ENCODE results near the gene CYB5R3. TPM values are rescaled to one million over a fixed set of nuclear protein-coding genes. Genes with fewer than 3 reads are reported as not detected.

The CYB5R3 gene
- total and polyA plus RNA-seq, 2 donors (not counting 3 experiments of a cell fraction or from before 2014, with no cell fraction given) = 217 to 263 TPM

DNA sequence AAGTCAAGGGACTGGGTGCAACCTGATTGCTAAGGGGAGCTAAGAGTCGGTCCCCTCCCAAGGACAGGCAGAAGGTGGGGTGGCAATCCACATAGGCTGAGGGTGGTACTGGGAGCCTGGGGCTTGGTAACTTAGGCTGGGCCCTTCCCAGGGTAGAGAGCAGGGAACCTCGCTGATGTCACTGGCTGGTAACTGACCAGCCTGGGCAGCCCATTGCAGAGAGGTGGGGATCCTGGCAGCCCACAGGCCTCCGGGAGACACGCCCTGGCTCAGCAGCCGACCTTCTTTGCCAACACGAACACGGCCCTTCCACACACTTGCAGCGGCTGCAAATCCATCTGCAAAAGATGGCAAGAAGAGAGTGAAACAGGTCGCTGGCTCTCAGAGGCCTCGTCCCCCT lies 46.1 kb upstream of the CYB5R3 start:
- Histone ChIP-seq H2AFZ (ENCODE audit: low read depth, low read length) (no peak overlapping the region), H3K9ac (replicated peaks; ENCODE audit: extremely low read depth, insufficient read depth, low read length) (no peak overlapping the region), H3K4me2 (ENCODE audit: insufficient read depth, low read length) (no peak overlapping the region), H3K4me1 (ENCODE audit: control insufficient read depth, extremely low read depth, insufficient read depth, low read length) (peaks cover 5% of the 10 kb centered on the region), H3K36me3 (ENCODE audit: control insufficient read depth in 2 of 2, extremely low read depth in 1 of 2, insufficient read depth in 2 of 2, low read length in 2 of 2) (peaks cover 0 to 4% of the 10 kb centered on the region in 2 experiments), H3K79me2 (ENCODE audit: control insufficient read depth, insufficient read depth, low read length) (no peaks in the 10 kb centered on the region), H3K27me3 (ENCODE audit: control insufficient read depth in 2 of 2, insufficient read depth in 2 of 2, low read length in 2 of 2) (no peaks in the 10 kb centered on the region), H3K9me1 (replicated peaks; ENCODE audit: control insufficient read depth, extremely low read depth, insufficient read depth, low read length) (no peaks in the 10 kb centered on the region), H3K27ac (ENCODE audit: insufficient read depth, low read depth, low read length) (no peak overlapping the region), H3K4me3 (replicated peaks in 1 of 3; ENCODE audit: insufficient read depth in 1 of 3, low read depth in 1 of 3, low read length in 3 of 3) (no peak overlapping the region), H4K20me1 (replicated peaks; ENCODE audit: control insufficient read depth, extremely low read depth, insufficient read depth, low read length) (no peaks in the 10 kb centered on the region), H3K9me3 (replicated peaks; ENCODE audit: control insufficient read depth, insufficient read depth, low read length) (no peaks in the 10 kb centered on the region)
- DNase-seq (ENCODE audit: low read depth, low spot score) (no peak), FAIRE-seq (no peak)
- intact Hi-C loops (cut with micrococcal nuclease) (no loop called here), dilution Hi-C loops (cut with MboI; ENCODE audit: extremely low pct_ligation_motif_present, low sequenced_read_pairs) (no loop called here)
- ChIA-PET POLR2A (no interaction called here), CTCF (no interaction called here)
- no peak for TF ChIP-seq POLR2A (IDR thresholded peaks at IDR 0.05; ENCODE audit: low read depth, low read length)
- TF ChIP-seq, protein P1, sequence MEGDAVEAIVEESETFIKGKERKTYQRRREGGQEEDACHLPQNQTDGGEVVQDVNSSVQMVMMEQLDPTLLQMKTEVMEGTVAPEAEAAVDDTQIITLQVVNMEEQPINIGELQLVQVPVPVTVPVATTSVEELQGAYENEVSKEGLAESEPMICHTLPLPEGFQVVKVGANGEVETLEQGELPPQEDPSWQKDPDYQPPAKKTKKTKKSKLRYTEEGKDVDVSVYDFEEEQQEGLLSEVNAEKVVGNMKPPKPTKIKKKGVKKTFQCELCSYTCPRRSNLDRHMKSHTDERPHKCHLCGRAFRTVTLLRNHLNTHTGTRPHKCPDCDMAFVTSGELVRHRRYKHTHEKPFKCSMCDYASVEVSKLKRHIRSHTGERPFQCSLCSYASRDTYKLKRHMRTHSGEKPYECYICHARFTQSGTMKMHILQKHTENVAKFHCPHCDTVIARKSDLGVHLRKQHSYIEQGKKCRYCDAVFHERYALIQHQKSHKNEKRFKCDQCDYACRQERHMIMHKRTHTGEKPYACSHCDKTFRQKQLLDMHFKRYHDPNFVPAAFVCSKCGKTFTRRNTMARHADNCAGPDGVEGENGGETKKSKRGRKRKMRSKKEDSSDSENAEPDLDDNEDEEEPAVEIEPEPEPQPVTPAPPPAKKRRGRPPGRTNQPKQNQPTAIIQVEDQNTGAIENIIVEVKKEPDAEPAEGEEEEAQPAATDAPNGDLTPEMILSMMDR (IDR thresholded peaks at IDR 0.05; ENCODE audit: extremely low read depth in 1 of 2, insufficient read depth in 1 of 2, low read depth in 1 of 2, low read length in 2 of 2) = no peak
- TF ChIP-seq POLR2AphosphoS5 (IDR thresholded peaks at IDR 0.05; ENCODE audit: insufficient read depth, low read depth, low read length) = no peak
- BruUV-seq (replicated peaks) = no TSS peak

DNA sequence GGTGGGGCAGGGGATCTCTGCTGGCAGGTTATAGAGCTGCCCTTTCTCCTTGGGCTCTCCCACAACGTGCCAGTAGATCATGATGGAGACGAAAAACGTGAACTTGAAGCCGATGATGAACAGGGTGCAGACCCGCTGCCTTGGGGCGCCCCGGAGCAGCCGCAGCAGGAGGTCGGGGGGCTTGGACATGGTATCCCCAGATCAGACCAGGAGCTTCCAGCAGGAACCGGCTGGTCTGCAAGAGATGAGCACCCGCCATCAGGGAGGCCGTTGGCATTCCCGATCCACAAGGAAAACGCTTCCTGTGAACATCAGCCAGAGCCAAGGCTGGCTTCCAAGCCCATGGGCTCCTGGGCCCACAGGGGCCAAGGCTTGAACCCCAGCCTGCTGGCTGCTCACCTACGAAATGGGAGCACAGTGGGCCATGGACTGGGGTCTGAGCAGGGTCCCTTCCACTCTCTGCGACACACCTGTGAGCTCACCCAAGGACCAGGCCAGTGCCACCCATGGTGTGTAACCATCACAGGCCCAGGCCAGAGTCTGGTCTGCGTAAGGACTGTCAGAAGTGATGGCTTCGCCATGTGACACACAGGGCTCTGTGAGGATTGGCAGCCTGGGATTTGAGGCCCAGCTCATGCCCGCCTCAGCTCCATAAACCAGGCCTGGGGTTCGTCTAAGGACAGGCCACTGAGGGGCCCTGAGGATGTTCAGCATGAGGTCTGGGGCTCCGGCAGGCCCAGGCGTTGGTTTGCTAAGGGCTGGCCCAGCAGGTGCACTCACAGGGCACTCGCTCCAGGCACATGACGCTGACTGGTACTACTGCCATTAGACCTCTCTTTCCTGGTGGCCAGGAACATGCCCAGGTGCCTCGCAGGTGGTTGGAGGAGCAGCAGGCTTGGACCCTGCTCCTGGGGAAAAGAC lies 44.8 kb upstream of the CYB5R3 start:
- no peak overlapping the region for H3K27ac ChIP-seq (ENCODE audit: insufficient read depth, low read depth, low read length)
- no peaks in the 10 kb centered on the region for H3K27me3 ChIP-seq (ENCODE audit: control insufficient read depth in 2 of 2, insufficient read depth in 2 of 2, low read length in 2 of 2)
- H3K9ac ChIP-seq (replicated peaks; ENCODE audit: extremely low read depth, insufficient read depth, low read length) = no peak overlapping the region
- DNase-seq (ENCODE audit: low read depth, low spot score) (no peak), FAIRE-seq (no peak)
- BruUV-seq (replicated peaks) = no TSS peak
- H3K4me1 ChIP-seq (ENCODE audit: control insufficient read depth, extremely low read depth, insufficient read depth, low read length) = peaks cover 5% of the 10 kb centered on the region
- TF ChIP-seq FOS (IDR thresholded peaks at IDR 0.05; ENCODE audit: borderline replicate concordance, insufficient read depth, low read length) (no peak), JUN (IDR thresholded peaks at IDR 0.05; ENCODE audit: borderline replicate concordance, insufficient read depth, insufficient read length, low read depth) (no peak), POLR2A (IDR thresholded peaks at IDR 0.05; ENCODE audit: low read depth, low read length) (no peak), GATA2 (IDR thresholded peaks at IDR 0.05; ENCODE audit: insufficient read depth, insufficient read length, low read depth, low read length) (no peak), MYC (IDR thresholded peaks at IDR 0.05; ENCODE audit: low read depth, low read length) (no peak), EZH2 (IDR thresholded peaks at IDR 0.05; ENCODE audit: borderline replicate concordance, low read depth, low read length, severe bottlenecking) (no peak), POLR2AphosphoS5 (IDR thresholded peaks at IDR 0.05; ENCODE audit: insufficient read depth, low read depth, low read length) (no peak)
- TF ChIP-seq, protein P1 (IDR thresholded peaks at IDR 0.05; ENCODE audit: extremely low read depth in 1 of 2, insufficient read depth in 1 of 2, low read depth in 1 of 2, low read length in 2 of 2) = no peak
- TF ChIP-seq, protein P2, sequence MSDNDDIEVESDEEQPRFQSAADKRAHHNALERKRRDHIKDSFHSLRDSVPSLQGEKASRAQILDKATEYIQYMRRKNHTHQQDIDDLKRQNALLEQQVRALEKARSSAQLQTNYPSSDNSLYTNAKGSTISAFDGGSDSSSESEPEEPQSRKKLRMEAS (IDR thresholded peaks at IDR 0.05; ENCODE audit: insufficient read depth, insufficient read length) = no peak
- no peaks in the 10 kb centered on the region for H3K9me3 ChIP-seq (replicated peaks; ENCODE audit: control insufficient read depth, insufficient read depth, low read length)
- dilution Hi-C loops (cut with MboI; ENCODE audit: extremely low pct_ligation_motif_present, low sequenced_read_pairs) (no loop called here), intact Hi-C loops (cut with micrococcal nuclease) (no loop called here)
- CTCF ChIA-PET = no interaction called here
- H2AFZ ChIP-seq (ENCODE audit: low read depth, low read length) = no peak overlapping the region
- no peak overlapping the region for H3K4me3 ChIP-seq (replicated peaks in 1 of 3; ENCODE audit: insufficient read depth in 1 of 3, low read depth in 1 of 3, low read length in 3 of 3)
- no peaks in the 10 kb centered on the region for H3K9me1 ChIP-seq (replicated peaks; ENCODE audit: control insufficient read depth, extremely low read depth, insufficient read depth, low read length)
- H3K79me2 ChIP-seq (ENCODE audit: control insufficient read depth, insufficient read depth, low read length) = no peaks in the 10 kb centered on the region
- POLR2A ChIA-PET = no interaction called here
- H3K36me3 ChIP-seq (ENCODE audit: control insufficient read depth in 2 of 2, extremely low read depth in 1 of 2, insufficient read depth in 2 of 2, low read length in 2 of 2) = peaks cover 0 to 4% of the 10 kb centered on the region in 2 experiments
- H3K4me2 ChIP-seq (ENCODE audit: insufficient read depth, low read length) = no peak overlapping the region
- H4K20me1 ChIP-seq (replicated peaks; ENCODE audit: control insufficient read depth, extremely low read depth, insufficient read depth, low read length) = no peaks in the 10 kb centered on the region

Measured in endothelial cell of umbilical vein (primary cell).